Measurements from ENCODE around the gene NUDT6.
A peak's percentile ranks its signal among the peaks of the same experiment; 100 is the strongest.
"Not testable (repeated sequence)": the region's sequence is repeated elsewhere in the genome, so short reads cannot be mapped to it uniquely, and the experiment has no call there.

The NUDT6 gene, protein sequence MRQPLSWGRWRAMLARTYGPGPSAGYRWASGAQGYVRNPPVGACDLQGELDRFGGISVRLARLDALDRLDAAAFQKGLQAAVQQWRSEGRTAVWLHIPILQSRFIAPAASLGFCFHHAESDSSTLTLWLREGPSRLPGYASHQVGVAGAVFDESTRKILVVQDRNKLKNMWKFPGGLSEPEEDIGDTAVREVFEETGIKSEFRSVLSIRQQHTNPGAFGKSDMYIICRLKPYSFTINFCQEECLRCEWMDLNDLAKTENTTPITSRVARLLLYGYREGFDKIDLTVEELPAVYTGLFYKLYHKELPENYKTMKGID

DNA sequence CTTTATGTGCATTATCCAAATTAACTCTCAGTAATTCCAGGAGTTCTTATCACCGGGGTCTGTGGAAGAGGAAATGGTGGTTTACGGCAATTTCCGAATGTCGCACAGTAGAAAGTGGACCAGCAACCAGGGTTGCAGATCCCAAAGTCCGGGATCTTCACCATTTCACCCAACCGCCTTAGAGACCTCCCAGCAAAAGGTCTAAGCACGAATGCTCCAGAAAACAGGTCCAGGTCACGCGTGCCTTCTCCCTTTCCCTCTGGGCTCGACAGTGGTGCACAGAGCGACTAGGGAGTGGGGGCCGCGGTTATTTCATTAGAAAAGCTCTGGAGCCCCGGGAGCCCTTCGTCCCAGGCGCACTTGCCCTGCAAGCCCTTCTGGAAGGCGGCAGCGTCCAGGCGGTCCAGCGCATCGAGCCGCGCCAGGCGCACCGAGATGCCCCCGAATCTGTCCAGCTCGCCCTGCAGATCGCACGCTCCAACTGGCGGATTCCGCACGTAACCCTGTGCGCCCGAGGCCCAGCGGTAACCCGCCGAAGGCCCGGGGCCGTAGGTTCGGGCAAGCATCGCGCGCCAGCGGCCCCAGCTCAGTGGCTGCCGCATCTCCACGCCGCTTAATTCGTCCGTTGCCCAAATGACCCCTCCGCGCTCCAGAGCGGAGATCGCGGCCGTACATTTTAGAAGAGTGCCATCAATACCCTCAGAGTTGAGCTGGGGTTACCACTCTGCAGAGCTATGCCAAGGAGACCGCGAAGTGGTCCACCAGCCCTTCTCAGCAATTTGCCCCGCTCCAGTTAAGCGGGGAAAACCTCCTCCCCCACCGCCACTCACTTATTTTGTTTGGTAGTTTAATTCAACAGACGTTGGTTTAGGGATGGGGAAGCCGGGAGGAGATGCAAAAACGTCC is at the start of gene NUDT6:
TSS of gene NUDT6 (minus strand) at position 627 of the 906 bp plus-strand sequence. CDS start at position 602, 25 bp downstream.
- DNase-seq: peak; percentile 0

DNA sequence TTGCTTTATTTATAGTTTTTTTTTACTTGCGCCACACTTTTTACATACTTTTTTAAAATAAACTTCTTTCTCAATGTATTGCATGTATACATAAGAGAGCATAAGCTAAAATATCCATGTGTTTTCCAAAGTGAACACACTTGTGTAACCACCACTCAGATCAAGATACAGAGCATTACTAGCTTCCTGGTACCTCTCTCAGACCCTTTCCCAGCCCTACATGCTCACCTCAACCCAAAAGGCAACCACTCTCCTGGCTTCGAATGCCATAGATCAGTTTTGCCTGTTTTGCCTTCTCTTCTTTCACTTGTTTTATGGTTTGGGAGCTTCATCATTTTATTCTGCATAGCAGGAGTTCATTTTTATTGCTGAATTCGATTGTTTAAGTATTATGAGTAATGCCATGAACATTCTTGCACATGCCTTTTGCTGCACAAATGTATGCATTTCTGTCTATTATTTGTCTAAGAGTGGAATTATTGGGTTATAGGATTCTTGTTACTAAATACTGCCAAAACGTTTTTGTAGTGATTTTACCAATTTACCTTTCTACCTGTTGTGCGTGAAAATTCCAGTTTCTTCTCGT is 45.9 kb upstream of the NUDT6 start:
- DNase-seq: no peak

DNA sequence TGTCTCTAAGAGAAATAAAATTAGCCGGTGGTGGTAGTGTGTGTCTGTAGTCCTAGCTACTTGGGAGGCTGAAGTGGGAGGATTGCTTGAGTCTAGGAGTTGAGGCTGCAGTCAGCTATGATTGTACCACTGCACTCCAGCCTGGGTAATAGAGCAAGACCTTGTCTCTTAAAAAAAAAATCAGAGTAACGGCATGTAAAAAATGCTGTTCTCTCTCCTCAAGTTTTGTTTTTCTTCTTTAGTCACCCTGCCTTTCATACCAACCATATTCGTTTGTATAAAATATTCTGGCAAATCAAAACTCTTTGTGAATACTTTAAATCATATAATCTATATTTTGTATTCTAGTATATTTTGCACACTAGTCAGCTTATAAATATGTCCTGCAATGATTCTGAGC is 44.8 kb upstream of the NUDT6 start:
- DNase-seq: no peak

DNA sequence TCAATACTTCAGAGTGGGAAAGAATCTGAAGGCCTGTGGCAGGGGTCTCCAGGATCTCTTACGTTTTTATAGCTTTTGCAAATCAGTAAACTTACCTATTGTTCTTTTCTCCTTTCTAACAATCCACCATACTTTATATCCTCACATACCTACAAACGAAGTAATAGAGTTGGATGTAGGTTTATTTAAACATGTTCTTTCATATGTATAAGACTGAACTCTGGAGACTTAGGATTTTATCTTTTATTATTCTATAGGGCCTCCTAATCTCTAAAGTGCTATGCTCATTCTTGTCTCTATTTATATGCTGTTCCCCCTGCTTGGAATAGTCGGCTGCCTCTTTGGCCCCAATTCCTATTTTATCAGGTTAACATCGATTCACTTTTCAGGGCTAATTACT is 43.8 kb upstream of the NUDT6 start:
- DNase-seq: no peak

DNA sequence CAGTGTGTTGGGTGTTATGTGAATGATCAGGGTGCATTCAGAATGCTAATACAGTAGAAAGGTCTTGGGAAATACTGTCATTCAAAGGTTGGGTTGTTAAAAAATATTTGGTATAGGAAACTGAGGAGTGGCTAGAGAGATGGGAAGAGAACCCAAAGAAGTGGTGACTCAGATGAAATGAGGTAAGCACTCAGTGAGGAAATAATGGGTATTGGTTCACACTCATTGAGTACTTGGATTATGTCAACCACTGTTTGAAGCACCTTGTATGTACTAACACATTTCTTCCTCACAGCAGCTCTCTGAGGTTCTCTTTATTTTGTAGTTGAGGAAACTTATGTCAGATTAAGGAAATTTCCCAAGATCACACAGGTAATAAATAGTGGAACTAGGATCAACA is 40.8 kb upstream of the NUDT6 start:
- DNase-seq: no peak

DNA sequence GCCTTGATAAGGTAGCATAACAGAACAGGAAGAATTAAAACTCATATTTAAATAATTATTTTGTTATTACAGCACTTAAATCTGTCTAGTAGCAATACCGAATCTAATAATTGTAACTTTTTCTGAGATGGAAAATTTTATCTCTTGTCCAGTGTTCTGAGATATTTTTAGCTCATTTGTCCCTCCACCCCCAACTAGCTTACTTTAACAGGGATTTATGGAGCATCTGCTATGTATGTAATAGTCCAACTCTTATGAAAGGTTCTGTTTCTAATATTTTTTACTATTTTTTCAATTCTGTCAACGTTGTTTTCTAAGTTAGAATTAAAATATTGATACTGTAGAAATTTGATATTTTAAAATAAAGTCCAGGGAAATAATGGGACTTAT is 38.2 kb upstream of the NUDT6 start:
- DNase-seq: no peak

DNA sequence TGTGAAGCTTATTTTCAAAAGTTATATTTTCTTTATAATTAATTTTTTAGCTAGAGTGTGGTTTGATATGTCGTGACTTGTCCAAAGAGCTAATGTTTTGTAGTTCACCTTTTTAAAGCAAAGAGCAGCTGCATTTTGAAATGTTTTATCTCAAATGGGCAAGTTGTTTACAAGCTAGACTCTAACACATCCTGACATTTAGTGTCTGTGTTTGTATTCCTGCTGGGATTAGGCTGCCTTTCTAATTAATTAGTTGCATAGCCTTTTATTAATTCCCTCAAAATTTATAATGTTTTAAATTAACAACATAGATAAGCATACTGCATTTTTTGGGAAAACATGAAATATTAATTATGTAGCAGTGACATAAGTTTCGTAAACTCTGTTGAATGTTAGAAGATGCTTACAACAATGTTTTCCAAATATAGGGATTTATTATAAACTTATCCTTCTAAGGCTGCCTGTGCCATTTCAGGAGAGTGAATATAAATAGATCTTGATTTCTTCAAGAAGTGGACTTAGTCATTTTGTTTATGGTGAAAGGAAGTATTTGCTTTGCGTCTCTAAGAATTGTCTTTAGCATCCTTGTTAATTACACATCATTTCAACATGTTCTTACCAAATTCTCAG is 37.7 kb upstream of the NUDT6 start:
- no peak for DNase-seq

DNA sequence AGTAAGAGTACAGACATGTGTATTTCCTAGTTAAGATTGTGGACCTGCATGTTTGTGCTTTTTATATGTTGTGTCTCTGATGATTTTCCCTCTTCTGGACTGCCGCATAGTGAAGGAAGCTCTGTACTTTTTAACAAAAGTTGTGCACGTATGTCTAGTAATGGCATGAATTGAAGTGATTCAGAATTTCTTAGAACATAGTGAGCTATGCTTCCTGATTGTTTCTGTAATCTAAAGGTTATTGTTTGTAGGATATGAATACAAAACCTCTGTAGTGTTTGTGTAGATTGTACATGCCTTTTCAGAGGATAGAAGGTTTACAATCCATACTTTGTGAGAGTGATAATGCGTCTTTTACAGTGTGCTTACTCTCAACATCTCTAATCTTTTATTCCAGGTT is 37.0 kb upstream of the NUDT6 start:
- DNase-seq: no peak

DNA sequence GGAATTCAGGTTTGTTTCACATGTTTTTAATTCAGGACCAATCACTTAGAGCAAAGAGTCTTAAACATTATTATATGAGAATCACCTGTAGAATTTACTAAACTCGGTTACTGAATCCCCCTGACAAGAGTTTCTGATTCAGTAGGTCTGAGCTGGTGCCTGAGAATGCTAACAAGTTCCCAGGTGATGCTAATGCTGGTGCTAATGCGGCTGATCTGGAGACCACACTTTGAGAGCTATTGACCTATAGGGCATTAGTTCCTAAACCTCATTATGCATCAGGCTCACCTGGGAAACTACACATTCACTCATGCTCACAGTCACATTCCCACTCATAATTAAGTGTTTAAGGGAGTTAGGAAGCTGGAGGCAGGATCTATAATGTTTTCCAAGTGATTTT is 36.1 kb upstream of the NUDT6 start:
- DNase-seq: no peak

DNA sequence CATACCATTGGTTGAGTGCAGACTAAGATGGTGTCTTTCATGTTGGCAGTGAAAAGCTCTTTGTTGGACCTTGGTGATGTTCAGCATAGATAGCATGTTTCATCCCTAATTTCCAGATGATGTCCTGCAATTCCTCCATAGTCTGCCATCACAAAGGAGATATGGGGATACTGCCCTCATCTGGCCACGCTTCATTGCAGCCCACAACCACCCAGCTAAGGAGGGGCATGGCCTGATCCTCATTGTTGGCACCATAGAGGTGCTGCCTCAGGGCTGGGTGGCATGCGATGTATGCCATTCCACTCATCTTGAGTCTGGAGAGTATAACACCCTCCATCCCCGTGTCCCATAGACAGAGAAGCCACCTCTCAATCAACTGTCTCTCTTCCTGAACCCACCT is 31.5 kb upstream of the NUDT6 start:
- no peak for DNase-seq

DNA sequence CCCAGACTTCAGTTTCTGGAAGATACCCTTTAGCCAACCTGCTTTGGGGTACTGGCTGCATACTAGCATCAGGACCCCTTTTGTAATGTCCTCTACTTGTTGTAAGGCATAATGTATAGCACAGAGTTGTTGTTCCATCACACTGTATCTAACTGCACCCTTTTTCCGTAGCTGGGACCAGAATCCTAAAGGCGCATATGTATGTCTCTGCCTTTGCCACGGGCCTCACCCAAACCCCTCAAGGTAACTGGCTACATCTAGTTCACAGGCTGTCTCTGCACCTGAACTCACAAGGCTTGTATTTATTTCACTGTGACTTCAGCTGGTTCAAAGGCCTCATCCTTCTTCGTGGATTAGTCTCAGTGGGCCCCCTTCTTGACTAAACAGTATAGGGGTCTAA is 29.6 kb upstream of the NUDT6 start:
- DNase-seq: no peak

DNA sequence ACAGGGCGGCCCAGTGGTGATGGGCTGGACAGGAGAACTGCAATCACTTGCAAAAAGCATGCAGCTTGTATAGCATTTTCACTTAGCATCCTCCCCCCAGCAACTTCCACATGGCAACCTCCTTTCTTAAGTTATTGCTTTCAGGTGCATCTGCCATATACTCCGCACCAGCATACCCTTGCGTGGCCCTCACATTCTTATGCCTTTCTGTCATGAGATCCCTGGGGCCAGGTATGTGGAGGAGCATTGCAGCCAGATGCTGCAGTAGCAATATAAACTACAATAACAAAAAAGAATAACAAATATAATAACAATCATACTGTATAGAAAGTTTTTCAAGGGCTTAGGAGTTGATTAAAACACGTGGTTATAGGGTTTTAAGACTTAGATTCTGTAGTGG is 26.3 kb upstream of the NUDT6 start:
- no peak for DNase-seq

DNA sequence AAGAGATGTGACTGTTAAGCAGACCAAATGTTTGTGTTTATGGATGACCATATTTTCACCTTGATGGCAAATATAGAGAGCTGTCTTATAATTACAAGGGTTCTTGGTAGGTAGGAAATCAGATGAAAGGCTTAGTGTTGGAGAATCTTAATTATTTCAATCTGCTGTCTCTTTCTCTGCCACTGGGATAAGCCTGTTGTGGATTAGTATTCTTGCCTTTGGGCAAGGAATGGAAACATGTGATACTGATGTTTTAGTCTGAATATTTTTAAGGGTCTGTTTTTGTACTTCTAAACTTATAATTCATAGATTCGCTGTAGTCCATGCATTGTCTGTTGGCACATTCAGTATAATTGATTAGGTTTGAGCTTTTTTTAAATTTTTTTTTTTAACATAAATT is 23.7 kb upstream of the NUDT6 start:
- DNase-seq: no peak

DNA sequence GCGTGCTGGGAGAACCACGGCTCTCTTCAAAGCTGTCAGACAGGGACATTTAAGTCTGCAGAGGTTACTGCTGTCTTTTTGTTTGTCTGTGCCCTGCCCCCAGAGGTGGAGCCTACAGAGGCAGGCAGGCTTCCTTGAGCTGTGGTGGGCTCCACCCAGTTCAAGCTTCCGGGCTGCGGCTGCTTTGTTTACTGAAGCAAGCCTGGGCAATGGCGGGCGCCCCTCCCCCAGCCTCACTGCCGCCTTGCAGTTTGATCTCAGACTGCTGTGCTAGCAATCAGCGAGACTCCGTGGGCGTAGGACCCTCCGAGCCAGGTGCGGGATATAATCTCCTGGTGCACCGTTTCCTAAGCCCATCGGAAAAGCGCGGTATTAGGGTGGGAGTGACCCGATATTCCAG is 22.7 kb upstream of the NUDT6 start:
- DNase-seq: not testable (repeated sequence)

DNA sequence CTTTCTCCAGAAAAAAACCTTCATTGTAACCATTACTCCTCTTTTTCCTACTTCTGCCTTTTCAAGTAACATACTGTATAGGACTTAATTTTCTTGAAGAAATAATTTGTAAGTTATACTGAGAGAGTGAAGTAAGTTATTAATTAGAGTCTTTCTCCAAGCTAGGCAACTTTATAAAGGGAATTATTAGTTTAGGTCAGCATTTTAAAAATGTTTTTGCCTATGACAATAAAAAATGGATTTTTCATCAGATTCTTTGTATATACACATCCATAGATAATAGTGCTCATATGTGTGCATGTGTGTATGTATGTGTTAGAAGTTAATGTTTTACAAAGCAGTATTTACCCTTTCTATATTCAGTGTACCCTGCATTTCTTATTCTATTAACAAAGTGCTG is 10.4 kb upstream of the NUDT6 start:
- no peak for DNase-seq

DNA sequence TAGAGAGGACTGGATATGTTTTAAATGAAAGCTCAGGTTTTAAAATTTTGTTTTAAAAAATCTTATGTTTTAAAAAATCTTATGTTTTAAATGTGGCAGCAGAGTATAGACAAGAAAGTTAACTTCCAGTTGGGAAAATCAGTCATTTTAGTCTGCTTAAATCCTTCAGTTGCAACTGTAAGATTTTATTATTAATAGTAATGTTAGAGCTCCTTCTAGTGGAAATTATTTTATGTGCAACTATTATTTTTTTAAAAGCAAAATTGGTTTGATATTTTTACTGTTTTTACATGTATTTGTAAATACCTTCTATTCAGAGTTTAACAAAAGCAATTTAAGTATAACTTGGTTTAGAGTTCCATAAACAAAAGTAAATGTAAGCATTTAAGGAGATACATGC is 8.5 kb upstream of the NUDT6 start:
- no peak for DNase-seq

DNA sequence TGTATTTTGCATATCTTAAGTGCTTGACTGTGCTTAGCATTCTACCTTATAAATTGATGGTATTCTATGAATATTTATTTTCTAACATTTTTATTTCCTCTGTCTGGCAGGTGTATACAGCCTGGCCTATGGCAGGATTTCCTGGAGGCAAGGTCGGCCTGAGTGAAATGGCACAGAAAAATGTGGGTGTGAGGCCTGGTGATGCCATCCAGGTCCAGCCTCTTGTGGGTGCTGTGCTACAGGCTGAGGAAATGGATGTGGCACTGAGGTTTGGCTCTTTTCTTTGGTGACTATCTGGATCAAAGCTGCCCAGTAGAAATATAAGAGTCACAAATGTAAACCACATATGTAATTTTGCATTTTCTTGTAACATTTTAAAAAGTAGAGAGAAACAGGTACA is 6.5 kb upstream of the NUDT6 start:
- no peak for DNase-seq

DNA sequence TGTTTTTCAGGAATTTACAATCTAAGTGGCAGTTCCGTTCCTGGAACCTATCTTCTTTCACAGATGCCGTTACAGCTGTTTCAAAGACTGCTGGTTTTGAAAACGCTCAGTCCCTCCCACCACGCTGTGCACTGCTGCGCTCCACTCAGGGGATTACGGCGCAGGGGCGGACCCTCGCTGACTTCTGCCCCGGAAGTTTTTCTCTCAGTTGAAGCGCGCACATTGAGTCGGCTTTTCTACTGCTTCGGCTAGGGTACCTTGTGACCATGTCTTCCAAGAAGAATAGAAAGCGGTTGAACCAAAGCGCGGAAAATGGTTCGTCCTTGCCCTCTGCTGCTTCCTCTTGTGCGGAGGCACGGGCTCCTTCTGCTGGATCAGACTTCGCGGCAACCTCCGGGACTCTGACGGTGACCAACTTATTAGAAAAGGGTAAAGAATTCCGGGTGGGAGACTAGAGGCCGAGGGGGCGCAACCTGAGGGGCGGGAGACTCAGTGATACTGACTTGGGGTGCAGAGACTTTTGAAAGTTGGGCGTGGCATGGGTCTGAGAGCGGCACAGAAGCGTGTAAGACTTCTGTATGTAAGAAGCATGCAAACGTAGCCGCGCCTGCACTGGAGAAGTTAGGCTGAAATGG is 597 bp upstream of the NUDT6 start:
- DNase-seq: peak; percentile 77

DNA sequence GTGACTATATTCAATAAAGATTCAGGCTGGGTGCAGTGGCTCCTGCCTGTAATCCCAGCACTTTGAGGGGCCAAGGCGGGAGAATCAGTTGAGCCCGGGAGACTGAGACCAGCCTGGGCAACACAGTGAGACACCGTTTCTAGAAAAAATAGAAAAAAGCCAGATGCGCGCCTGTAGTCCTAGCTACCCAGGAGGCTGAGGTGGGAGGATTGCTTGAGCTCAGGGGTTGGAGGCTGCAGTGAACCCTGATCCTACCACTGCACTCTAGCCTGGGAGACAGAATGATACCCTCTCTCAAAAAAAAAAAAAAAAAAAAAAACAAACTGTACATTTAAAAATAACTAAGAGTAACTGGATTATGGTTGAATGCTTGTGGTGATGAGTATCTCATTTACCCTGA is 1.1 kb downstream of the NUDT6 start:
- no peak for DNase-seq

DNA sequence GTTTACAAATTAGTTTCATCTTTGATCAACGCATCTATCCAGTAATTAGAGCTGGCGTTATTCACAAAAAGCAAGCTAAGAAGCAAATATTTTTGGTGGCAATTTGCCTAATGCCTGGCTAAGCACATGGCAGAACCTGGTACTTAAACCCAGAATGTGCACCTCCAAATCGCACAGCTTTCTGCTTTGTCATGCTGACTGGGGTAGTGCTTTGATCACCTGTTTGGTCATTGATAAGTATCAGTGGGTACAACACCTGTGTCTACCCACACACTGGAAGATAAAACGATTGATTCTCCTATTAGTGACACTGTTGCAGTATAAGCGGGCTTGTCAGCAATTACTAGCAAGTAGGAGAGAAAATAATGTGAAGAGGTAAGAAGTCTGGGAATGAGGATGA is 1.9 kb downstream of the NUDT6 start:
- DNase-seq: no peak

DNA sequence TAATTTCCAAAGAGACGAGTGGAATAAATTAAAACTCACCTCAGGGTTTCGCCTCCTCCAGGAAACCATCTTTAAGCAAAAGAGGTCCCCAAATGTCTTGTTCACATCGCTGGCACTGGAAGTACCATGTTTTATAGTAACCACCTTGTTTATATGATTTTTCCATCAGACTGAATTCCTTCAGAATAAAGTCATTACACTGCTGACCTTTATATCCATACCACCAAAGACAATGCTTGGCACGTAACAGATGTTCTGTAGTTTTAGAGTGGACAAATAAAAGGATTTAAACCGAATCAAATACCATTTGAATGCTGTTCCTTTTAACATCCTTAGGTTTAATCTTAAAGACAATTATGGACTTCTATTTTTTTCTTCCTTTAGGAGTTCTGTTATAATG is 4.7 kb downstream of the NUDT6 start:
- DNase-seq: no peak

DNA sequence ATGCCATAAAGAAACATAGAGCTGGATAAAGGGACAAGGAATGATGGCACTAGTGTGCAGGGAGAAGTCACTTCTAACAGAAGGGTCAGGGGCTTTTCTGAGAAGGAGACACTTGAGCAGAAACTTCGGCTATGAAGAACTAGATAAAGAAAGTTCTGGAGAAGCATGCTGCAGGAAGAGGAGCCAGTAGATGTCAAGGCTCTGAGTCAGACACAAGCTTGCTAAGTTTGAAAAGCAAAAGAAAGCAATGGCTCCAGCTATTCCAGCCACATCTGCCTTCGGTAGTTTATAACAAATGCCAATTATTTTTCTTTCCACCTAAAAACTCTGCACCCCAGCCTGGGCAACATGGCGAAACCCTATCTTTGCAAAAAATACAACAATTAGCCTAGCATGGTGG is 7.5 kb downstream of the NUDT6 start:
- DNase-seq: no peak

DNA sequence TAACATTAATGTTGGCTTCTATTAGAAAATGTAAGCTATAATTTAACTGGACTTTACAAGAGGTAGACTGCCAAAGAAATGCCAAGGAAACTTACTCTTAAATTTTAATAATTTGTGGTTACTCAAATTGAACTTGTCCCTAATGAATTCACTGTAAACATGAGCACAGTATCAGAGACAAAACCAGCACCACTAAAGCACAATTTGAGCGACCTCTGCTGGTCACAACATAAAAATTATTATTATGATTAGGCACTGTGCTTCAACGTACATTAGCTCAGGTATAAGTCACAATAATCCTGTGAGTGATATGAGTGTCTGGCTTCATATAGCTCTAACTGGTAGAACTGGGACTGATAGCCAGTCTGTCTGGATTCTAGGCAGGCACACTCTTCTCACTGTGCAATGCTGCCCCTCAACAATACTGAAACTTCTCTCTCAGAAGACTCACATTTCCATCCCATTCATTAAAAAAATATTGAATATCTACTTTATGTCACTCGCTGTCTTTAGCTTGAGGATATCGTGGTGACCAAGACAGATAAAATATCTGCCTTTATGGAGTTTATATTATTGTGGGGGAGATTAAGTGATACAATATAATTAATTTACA is 8.0 kb downstream of the NUDT6 start:
- DNase-seq: no peak
